HL-60/S4 treated with retinoic acid at 250 ng/mL for 4 days and 3 days (cell line): ENCODE data around the gene GRIK4.

ENCODE experiments used
- in situ Hi-C: fragments of 300-500 bp; cut with MboI; formaldehyde crosslinking; loops from 2 replicates; pipeline ENCODE4 v1.7.0; 2022; ENCODE audit warnings: low sequenced_read_pairs

GRIK4 gene

DNA sequence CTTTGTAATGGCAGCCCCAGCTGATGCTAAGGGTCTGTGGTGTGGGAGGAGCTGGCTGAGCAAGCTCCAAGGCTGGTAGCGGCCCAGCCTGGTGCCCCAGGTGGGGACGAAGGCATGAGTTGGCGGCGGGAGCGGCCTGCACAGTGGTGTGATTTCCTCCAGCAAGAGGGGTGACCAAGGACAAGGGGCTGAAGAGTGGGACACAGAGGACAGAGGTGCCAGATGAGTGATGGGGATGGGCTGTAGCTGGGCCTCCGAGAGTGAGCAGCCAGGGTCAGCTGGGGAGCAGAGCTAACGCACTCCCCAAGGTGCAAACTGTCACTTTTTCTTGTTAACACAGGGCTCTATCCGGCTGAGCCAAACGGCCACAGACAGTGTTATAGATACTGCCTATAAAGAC lies 283.2 kb downstream of the GRIK4 start:
- in situ Hi-C loops = no loop called here

DNA sequence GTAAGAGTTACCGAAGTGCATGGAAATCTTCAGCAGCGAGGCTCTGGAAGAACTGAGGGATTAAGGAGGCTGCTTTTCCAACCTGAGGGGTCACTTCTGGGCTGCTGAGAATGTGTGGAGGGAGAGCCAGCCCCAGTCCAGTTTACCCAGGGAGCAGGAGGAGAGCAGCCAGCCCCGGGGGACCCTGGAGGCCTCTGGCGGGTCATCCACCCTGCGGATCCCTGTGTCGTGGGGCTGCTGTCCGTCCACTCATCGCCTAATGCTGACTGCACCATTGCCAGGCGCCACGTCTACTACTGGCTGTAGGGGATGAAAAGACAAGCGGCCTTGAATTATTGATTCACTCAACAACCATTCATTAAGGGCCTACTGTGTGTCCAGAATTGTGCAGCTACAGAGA lies 283.6 kb downstream of the GRIK4 start:
- in situ Hi-C loops = no loop called here

DNA sequence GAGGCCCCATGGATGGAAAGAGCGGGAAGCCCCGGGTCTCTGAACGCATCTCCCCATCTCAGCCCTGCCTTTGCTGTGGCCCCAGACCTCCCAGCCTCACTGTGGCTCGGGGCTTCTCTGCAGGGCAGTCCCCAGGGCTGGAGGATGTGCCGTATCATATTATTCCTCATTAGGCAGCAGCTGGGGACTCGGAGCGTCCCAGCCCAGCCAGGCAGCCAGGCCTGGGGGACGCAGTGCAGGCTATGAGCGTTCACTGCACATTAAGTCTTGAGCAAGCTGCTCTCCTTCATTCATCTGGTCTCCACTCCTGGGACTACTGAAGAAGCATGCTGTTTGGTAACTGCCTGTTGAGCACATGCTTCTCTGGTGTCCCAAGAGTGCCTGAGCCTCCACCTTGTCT lies 285.6 kb downstream of the GRIK4 start:
- in situ Hi-C loops = no loop called here

DNA sequence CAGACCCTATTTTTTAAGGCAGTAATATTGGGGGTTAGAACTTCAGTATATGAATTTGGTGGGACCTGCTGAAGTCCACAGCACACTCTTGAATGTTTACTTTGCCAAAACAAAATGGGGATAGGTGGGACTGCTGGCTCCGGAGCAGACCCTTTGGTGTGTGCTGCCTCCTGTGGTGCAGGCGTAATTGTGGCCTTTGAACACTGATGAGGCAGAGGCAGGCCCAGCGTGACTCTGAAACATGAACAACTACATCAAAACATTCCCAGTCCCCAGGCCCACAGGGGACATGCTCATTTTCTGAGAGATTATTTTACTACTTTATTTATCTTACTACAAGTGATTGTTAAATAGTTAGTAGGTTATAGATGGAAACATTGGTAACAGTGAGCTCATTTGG lies 287.3 kb downstream of the GRIK4 start:
- in situ Hi-C loops = no loop called here

DNA sequence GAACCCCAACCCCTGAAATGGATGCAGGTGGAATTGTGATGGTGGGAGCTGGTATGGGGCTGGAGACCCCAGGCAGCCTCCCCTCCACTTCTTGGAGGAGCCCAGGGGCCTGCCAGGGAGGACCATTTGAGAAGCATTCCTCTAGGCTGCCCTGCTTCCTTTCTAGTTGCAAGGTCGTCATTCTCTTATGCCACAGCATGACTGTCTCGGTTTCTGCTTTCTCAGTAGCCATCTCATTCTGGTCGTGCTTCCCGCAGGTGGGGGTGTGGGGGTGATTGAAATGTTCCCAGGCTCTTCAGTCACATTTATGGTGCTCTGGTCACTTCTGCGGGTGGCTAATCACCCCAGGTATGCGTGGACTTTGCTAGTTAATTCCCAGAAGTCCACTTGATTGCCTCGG lies 288.7 kb downstream of the GRIK4 start:
- in situ Hi-C loops = no loop called here

DNA sequence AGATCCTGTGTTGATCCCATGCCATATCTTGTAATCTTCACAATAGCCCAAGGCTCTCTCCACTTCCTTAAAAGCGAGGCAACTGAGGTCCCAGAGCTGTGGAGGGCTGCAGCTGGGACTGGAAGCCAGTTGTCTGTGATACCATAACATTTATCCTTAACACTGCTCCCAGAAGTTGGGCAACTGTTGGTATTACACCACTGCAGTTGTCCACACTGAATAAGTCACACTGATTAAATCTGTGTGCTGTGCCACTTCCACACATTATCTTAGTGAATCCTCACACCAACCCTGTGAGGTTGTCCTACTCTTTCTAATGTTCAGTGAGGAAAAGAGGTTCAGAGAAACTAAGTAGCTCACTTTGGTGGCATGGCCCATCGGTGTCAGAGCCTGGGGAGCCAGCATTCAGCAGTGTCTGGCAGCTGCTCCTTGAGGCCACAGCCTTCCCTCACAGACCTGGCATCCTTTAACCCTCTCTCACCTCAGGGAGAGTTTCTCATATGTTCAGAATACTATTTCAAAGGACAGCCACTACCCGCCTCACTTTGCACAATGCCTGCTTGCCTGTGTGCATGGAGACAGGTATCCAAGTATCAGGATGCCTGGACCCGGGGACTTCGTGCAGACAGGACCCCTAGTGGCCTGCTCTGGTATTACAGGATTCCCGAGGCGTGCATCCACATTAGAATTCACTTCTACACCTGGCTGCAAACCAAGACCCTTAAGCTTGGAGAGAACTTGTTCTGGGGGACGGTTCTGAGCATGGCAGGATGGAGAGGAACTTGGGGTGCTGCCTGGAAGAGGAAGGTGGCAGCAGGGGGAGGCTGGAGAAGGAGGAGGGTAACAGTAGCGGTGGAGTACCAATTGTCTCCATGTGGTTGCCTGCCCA lies 290.5 kb downstream of the GRIK4 start:
- in situ Hi-C loops = no loop called here

DNA sequence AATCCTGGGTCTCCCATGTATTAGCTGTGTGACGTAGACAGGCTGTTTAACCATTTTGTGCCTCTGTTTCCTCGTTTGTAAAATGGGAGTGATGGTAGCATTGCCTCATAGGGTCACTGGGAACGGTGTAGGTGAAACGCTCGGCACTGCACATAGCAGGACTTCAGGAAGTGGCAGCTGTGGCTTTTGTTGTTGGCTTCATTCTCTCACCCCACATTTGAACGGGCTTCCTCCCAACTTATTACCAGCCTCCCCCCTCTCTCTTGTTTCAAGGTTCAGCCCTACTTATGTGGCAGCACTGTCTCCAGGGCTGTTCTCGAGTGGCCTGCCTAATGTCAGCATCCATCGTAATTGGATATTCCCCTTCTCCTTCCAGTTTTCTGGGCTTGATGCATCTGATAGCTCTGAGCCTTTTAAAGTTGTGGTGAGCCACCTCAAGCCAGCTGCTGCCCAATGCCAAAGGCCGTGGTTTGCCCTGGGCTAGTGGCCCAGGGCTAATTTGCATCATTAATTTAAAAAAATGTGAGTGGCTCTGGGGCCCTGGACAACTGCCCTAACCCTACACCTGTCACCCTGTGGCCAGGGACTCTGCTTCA lies 294.5 kb downstream of the GRIK4 start:
- in situ Hi-C loops = no loop called here

DNA sequence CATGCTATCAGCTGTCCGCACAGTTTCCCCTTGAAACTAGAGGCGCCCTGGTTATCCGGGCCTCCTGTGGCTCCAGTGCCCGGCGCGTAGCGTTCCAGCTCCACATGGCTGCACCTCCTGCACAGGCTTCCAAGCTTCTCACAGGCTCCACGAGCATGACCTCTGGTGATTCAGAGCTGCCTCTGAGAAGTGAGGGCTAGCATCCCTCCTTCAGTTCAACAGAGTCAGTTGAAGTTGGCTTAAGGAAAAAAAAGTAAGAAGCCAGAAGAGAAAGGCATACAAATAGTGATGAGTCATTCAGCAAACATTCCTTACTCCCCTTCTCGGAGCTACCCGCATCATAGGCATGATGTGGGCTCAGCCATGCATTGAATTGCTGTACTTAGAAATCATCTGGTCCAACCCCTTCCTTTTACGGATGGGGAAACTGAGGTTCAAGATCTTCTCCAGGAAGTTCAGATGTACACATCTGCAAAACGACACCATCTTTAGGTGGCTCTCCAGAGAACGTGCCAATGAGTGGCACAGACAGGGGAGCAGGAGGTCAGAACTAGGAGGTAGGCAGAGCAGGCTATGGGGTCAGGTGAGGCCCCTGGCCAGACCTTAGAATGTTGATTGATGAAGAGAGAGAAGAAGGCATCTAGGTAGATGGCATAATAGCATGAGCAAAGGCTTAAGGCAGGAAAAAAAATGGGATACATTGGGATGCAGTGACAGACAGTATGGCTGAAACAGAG lies 296.0 kb downstream of the GRIK4 start:
- in situ Hi-C loops = no loop called here

DNA sequence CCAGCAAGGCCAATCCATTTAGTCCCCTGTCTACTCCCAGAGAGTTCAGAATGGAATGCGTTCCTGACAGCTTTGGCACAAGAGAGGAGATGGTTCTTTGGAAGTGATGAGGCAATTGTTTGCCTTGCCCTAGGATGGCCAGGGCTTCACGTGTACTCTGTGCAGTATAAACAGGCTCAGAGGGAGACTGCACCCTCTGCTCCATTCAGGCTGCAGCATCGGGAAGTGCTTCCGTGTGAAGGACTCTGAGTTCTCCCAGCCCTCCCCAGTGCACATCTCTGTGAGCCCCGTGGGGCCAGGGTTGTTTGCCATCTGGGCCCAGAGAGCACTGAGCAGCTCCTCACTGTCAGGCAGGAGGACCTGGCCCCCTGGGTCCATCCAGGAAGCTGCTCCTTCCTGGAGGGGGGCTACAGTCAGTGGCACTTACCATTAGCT lies 297.1 kb downstream of the GRIK4 start:
- in situ Hi-C loops = no loop called here

DNA sequence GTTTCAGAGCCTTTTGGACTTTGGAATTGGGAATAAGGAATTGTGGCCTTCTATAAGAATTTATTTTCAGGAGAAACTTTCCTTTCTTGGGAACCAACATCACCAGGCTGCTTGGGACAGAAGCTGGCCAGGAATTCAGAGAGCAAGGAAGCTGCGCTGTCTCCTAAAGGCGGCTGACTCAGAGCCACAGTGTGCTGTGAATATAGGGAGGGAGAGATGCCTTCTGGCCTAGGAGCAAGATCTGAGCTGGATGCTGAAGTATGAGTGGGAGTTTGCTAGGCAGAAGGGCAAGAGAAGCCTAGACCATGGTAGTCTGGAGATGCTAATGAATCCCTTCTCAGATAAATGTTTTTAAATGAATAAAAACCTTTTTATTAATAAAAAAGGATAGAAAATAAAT lies 298.7 kb downstream of the GRIK4 start:
- in situ Hi-C loops = no loop called here

DNA sequence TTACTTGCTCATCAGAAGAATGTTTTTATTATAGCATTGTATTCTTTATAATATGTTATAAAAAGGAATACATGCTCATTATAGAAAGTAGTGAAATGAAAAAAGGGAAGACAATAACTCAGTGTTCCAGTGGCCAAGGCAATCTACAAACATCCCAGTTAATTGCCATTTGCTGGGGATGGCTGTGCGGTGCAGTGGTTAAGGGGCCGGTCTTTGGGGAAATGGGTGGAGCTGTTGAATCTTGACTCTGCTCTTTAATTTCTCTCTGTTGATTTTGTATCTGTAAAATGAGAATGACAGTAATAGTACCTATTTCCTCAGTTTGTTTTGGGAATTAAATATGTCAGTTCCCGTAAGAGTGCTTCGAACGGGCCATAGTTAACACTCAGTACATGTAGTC lies 299.7 kb downstream of the GRIK4 start:
- in situ Hi-C loops = no loop called here

DNA sequence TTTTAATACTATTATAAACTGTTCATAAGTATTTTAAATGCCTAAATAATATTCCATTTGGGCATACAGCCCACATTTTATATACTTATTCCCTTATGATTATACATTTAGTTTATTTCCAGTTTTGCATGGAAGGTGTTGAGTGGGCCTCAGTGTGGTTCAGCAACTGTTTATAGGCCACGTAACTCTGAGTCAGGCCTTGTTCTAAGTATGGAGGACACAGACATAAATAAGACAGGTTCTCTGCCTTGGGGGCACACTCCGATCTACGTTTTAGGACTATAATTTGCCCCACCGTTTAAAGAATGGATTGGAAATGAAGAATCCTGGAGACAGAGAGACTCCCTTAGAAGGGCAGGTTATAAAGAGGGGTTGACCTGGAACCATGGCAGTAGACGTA lies 300.2 kb downstream of the GRIK4 start:
- in situ Hi-C loops = no loop called here

DNA sequence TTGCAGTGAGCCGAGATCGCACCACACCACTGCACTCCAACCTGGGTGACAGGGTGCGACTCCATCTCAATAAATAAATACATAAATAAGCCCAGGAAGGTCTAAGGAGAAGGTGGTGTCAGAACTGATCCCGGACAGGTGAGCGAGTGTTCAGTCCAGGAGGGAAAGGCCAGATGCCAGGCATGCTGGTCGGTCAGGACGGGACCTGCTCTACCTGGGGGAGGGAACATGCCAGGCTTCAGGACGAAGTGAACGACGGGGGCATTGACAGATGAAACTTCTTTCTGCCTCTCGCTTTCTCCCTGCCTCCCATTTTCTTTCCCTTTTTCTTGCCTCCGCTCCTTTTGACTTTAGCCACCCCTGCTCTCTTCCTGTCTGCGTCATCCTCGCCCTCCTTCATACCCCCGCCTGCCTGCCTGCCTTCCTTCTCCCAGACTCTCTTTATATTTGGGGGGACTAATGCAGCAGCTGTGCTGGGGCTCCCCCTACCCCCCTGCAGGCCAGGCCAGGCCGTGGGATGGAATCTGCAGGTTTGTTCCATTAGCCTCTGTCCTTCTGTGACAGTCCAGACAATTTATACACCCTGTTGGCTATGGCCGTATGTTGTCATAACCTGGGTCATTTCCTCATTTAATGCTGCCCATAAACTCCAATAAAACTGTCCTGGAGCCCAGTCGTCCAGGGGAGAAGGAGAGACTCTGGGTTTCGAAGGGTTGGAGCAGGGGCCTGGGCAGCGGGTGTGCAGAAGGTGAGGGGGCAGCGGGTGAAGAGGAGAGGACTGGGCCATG lies 303.2 kb downstream of the GRIK4 start:
- in situ Hi-C loops = no loop called here

DNA sequence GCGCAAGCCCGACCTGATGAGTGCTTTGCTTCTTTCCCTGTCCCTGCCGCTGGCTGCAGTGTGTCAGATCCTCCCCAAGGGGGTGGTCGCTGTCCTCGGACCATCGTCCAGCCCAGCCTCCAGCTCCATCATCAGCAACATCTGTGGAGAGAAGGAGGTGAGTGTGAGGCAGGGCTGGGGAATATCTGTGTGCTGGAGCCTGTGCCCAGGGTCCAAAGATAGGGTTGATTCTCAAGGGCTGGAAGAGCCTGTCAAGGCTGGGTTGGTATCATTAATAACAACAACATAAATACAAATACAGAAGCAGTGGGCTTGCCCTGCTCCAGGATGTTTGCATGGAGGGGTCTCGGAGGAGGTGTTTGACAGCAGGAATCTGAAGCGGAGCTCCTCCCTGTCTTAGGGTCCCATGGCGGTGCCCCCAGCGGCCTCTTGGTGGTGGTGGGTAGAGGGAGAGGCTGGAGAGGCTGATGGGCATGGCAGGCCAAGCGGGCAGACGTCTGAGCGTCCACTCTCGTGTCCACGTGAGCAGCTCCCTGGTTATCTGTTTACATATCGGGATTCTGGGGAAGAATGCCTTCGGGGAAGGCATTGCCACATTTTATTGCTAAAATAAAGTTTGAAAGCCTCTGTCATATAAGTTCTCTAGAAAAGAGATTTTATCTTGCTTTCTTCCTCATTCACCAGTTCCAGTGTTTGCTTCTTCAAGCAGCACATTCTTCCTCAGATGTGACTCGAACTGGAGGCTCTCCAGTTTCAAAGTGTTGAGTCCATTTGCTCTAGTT lies 304.0 kb downstream of the GRIK4 start:
- in situ Hi-C loops = no loop called here

DNA sequence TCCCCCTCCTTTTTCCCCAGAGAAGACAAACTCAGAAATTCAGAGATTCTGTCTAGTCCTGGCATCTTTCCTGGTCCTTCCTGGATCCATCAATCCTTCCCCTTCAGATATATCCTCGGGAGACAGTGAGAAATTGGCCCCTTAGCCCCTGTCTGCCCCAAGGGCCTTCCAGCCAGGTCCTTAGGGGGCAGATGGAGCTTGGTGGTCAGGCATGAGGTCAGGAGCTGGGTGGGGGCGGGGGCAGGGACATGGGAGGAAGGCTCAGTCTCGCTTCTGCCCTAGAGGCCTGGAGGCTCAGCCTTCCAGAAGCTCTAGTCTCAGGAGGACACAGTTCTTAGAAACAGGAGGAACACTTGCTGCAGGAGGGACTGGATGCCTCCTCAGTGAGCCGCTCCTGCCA lies 304.6 kb downstream of the GRIK4 start:
- in situ Hi-C loops = no loop called here

DNA sequence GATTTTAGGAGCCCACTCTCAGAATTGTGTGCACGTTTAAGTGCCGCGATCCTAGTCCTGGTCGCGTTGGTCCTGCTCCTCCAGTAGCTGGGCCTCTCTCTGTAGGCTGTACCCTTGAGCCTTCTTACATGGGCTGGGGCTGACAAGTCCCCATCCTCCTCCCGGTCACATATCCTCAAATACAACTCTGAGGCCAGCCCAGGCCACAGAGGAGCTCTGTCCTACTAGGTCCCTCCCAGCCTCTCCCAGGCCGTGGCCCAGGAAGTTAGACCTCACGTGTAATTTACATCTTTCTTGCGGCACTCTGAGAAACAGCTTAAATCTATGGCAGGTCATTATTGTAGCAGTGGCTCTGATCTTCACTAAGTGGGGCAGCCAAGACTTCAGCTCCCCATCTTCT lies 305.2 kb downstream of the GRIK4 start:
- in situ Hi-C loops = no loop called here

DNA sequence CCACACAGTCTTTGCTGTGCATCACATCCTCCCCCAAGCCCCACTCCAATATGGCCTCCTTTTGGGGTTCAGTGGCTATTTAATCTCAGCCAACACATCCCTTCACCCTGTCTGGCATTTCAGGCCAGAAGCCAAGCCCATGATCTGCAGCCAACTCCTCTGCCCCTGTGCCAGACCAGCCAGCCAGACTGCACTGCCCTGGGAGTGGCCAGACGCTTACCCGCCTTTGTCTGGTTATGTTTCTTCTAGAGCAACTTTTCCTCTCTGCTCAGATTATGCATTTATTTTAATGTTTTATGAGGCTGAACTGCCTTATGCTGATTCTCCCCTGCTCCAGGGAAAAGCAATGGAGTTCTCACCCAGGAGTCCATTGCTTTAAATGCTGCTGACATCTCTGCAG lies 305.6 kb downstream of the GRIK4 start:
- in situ Hi-C loops = no loop called here

DNA sequence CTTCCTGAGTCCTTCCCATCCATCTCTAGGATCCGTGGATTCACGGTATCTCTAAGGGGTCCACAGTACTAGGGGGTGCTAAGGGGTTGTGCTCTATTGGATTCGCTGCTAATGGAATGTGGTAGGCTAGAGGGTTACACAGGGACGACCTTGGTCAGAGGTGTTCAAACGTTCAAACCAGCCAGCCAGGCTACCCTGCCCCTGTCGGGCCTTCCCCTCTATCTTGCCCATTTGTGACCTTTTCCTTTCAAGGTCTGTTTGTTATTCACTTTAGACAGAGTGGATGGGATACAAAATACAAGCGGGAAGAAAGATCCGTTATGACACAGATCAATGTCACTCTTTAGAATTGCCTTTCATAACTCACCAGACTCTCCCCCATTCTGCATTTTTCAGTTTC lies 306.5 kb downstream of the GRIK4 start:
- in situ Hi-C loops = no loop called here

DNA sequence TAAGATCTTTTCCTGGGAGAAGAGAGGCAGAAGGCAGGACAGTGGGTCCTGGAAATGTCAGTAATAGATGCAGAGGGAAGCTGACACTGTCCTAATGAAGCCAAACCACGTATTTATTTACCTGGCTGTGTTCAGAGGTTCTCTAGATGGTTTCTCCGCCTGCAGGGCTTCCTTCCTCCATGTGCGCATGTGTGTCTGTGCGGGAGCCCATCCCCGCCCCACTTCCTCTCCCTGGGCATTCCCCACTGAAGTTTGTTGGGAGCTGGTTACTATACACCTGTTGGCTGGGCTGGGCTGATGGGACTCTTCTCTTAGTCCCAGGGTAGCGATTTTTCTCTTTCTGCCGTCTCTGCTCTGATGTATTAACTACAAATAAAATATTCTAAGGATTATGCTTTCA lies 307.5 kb downstream of the GRIK4 start:
- in situ Hi-C loops = no loop called here
